Measurements from ENCODE around the gene EPS8L3.

DNA sequence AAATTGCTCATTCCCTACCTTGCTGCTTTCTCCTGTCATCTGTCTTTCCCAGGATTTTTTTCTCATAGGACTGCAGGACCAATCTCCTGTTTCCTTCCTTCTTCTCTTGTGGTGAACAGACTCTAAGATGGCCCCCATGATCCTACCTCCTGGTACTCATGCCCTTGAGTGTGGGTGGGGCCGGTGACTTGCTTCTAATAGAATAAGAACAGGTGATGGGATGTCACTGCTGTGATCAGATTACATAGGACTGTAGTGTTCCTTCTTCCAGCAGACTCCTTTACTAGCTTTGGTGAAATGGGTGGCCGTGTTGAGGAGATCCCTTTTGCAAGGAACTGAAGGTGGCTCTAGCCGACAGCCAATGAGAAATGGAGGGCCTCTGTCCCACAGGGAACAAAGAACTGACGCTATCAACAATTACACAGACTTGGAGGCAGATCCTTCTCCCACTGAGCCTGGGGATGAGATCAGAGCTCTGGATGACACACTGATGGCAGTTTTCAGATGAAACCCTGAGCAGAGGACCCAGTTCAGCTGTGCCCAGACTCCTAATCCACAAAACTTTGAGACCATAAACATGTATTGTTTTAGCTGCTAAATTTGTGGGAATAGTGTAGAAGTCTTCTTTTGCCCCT is 30.4 kb downstream of the EPS8L3 start:
- TF ChIP-seq, protein P1, sequence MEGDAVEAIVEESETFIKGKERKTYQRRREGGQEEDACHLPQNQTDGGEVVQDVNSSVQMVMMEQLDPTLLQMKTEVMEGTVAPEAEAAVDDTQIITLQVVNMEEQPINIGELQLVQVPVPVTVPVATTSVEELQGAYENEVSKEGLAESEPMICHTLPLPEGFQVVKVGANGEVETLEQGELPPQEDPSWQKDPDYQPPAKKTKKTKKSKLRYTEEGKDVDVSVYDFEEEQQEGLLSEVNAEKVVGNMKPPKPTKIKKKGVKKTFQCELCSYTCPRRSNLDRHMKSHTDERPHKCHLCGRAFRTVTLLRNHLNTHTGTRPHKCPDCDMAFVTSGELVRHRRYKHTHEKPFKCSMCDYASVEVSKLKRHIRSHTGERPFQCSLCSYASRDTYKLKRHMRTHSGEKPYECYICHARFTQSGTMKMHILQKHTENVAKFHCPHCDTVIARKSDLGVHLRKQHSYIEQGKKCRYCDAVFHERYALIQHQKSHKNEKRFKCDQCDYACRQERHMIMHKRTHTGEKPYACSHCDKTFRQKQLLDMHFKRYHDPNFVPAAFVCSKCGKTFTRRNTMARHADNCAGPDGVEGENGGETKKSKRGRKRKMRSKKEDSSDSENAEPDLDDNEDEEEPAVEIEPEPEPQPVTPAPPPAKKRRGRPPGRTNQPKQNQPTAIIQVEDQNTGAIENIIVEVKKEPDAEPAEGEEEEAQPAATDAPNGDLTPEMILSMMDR (IDR thresholded peaks at IDR 0.05) = no peak
- TF ChIP-seq POLR2A (IDR thresholded peaks at IDR 0.05) = no peak

Data from esophagus squamous epithelium (tissue), 4 donors.